Liver (tissue), 3 donors: ENCODE measurements around the gene CATSPER4.

ENCODE experiments used
- EGR1 ChIP-seq, 2 donors: IDR thresholded peaks; 2 replicates each; pipeline ENCODE4 v1.6.1; 2016 to 2018; ENCODE audit warnings: antibody characterized with exemption in 2 of 2, low read depth in 2 of 2
- ZBTB33 ChIP-seq: IDR thresholded peaks from 2 replicates; pipeline ENCODE4 v1.6.1; 2016; ENCODE audit warnings: antibody characterized with exemption
- TF ChIP-seq, protein P1 (sequence below): fragments of 150-350 bp; IDR thresholded peaks from 2 replicates; pipeline ENCODE4 v1.5.1; 2017; ENCODE audit warnings: improper control_type of control experiment, low read depth, low read length; ENCODE audit not compliant: missing input control
- TF ChIP-seq, protein P2 (sequence below): IDR thresholded peaks from 2 replicates; pipeline ENCODE4 v1.6.1; 2016; ENCODE audit warnings: antibody characterized with exemption
- donor health status: healthy.
- donor health status: healthy.

GRCh38 chr1:26164861-26165842, 25.2 kb upstream of the CATSPER4 start:
- TF ChIP-seq, protein P1, sequence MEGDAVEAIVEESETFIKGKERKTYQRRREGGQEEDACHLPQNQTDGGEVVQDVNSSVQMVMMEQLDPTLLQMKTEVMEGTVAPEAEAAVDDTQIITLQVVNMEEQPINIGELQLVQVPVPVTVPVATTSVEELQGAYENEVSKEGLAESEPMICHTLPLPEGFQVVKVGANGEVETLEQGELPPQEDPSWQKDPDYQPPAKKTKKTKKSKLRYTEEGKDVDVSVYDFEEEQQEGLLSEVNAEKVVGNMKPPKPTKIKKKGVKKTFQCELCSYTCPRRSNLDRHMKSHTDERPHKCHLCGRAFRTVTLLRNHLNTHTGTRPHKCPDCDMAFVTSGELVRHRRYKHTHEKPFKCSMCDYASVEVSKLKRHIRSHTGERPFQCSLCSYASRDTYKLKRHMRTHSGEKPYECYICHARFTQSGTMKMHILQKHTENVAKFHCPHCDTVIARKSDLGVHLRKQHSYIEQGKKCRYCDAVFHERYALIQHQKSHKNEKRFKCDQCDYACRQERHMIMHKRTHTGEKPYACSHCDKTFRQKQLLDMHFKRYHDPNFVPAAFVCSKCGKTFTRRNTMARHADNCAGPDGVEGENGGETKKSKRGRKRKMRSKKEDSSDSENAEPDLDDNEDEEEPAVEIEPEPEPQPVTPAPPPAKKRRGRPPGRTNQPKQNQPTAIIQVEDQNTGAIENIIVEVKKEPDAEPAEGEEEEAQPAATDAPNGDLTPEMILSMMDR, result no peak
- TF ChIP-seq EGR1 (IDR thresholded peaks at IDR 0.05; ENCODE audit: low read depth in 2 of 2), result no peak
- no peak for TF ChIP-seq ZBTB33
- TF ChIP-seq, protein P2, sequence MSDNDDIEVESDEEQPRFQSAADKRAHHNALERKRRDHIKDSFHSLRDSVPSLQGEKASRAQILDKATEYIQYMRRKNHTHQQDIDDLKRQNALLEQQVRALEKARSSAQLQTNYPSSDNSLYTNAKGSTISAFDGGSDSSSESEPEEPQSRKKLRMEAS, result no peak
